PC-3 (cell line): ENCODE measurements around the gene CNTRL.

Source experiments
- EZH2 ChIP-seq: fragments of 300-600 bp; sonication (generic); IDR thresholded peaks from one replicate; pipeline ENCODE4 v1.6.1; 2017; ENCODE audit warnings: antibody characterized with exemption, mild to moderate bottlenecking, low read length; ENCODE audit not compliant: unreplicated experiment
- EZH2phosphoT487 ChIP-seq: fragments of 300-600 bp; sonication (generic); IDR thresholded peaks from 2 replicates; pipeline ENCODE4 v1.6.1; 2018; ENCODE audit warnings: mild to moderate bottlenecking, antibody characterized with exemption, low read length, borderline replicate concordance
- TF ChIP-seq, protein P1 (sequence below): fragments of 300-600 bp; sonication (generic); conservative IDR thresholded peaks from 2 replicates; pipeline ENCODE4 v1.5.1; 2017; ENCODE audit warnings: antibody characterized with exemption, low read depth, mild to moderate bottlenecking, low read length

DNA sequence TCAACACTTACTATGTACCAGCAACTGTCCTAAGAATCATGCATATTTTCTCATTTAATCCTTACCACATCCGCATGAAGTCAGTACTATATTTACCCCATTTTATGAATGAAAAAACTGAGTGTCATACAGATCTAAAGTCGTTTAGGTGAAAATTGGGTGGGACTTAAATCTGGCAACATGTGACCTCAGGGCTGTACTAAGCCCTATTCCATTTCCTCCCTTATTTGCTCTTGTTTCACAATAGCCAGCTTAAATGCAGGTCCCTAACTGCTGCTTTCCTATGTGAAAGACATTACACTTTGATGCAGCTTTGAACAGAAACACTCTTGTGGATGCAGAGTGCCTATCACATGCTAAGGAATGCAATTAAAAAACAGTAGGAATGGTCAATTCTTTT is 129.4 kb downstream of the CNTRL start:
- TF ChIP-seq, protein P1, sequence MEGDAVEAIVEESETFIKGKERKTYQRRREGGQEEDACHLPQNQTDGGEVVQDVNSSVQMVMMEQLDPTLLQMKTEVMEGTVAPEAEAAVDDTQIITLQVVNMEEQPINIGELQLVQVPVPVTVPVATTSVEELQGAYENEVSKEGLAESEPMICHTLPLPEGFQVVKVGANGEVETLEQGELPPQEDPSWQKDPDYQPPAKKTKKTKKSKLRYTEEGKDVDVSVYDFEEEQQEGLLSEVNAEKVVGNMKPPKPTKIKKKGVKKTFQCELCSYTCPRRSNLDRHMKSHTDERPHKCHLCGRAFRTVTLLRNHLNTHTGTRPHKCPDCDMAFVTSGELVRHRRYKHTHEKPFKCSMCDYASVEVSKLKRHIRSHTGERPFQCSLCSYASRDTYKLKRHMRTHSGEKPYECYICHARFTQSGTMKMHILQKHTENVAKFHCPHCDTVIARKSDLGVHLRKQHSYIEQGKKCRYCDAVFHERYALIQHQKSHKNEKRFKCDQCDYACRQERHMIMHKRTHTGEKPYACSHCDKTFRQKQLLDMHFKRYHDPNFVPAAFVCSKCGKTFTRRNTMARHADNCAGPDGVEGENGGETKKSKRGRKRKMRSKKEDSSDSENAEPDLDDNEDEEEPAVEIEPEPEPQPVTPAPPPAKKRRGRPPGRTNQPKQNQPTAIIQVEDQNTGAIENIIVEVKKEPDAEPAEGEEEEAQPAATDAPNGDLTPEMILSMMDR, result no peak
- no peak for TF ChIP-seq EZH2
- TF ChIP-seq EZH2phosphoT487, result no peak
